ENCODE data around the gene STIM2.

Gene STIM2

GRCh38 chr4:26850528-26850927 lies 10.1 kb upstream of the STIM2 start:
- DNase-seq (ENCODE audit: low read depth in 2 of 2), result no peak
- TF ChIP-seq CTCF (IDR thresholded peaks at IDR 0.05; ENCODE audit: low read depth, low read length), result no peak
- H3K4me3 ChIP-seq (replicated peaks in 1 of 2; ENCODE audit: low read depth in 2 of 2, low read length in 2 of 2), result no peak overlapping the region

- no peak for DNase-seq (ENCODE audit: low read depth in 2 of 2)
- TF ChIP-seq CTCF (IDR thresholded peaks at IDR 0.05; ENCODE audit: low read depth, low read length), result no peak
- H3K4me3 ChIP-seq (replicated peaks in 1 of 2; ENCODE audit: low read depth in 2 of 2, low read length in 2 of 2), result no peak overlapping the region
Observed at GRCh38 chr4:26851129-26851528, 9.5 kb upstream of the STIM2 start.

GRCh38 chr4:26854701-26855100 lies 5.9 kb upstream of the STIM2 start:
- no peak for DNase-seq (ENCODE audit: low read depth in 2 of 2)
- no peak overlapping the region for H3K4me3 ChIP-seq (replicated peaks in 1 of 2; ENCODE audit: low read depth in 2 of 2, low read length in 2 of 2)
- TF ChIP-seq CTCF (IDR thresholded peaks at IDR 0.05; ENCODE audit: low read depth, low read length), result no peak

GRCh38 chr4:26856906-26857277 lies 3.7 kb upstream of the STIM2 start:
- H3K4me3 ChIP-seq (replicated peaks in 1 of 2; ENCODE audit: low read depth in 2 of 2, low read length in 2 of 2), result peak overlapping the region; percentile 54 to 63
- DNase-seq (ENCODE audit: low read depth in 2 of 2), result peak in 1 of 2 donors; percentile 9
- no peak for TF ChIP-seq CTCF (IDR thresholded peaks at IDR 0.05; ENCODE audit: low read depth, low read length)

GRCh38 chr4:26857278-26858034 lies 3.2 kb upstream of the STIM2 start:
- H3K4me3 ChIP-seq (replicated peaks in 1 of 2; ENCODE audit: low read depth in 2 of 2, low read length in 2 of 2), result peak overlapping the region; percentile 63 to 82
- peak; percentile 82 to 91 for DNase-seq (ENCODE audit: low read depth in 2 of 2)
- no peak for TF ChIP-seq CTCF (IDR thresholded peaks at IDR 0.05; ENCODE audit: low read depth, low read length)

- no peak for DNase-seq (ENCODE audit: low read depth in 2 of 2)
- no peak for TF ChIP-seq CTCF (IDR thresholded peaks at IDR 0.05; ENCODE audit: low read depth, low read length)
- peak overlapping the region; percentile 63 to 82 for H3K4me3 ChIP-seq (replicated peaks in 1 of 2; ENCODE audit: low read depth in 2 of 2, low read length in 2 of 2)
Observed at GRCh38 chr4:26858035-26858918, 2.4 kb upstream of the STIM2 start.

Data from cardiac fibroblast (primary cell).